ENCODE data around the gene RAP1GAP. TPM values are rescaled to one million over a fixed set of nuclear protein-coding genes. Genes with fewer than 3 reads are reported as not detected.

The RAP1GAP gene
- total RNA-seq, 1 donor from 2014 or later, result 0.60 TPM

- ChIA-PET CTCF (no interaction called here), POLR2A (no interaction called here)
- H3K36me3 Mint-ChIP-seq (ENCODE audit: low read depth), result no peaks in the 10 kb centered on the region
- intact Hi-C loops (cut with micrococcal nuclease), result no loop called here
- ATAC-seq (ENCODE audit: low read depth) (no peak), DNase-seq (no peak)
- peaks cover 9% of the 10 kb centered on the region for H3K4me1 Mint-ChIP-seq
- TF ChIP-seq CTCF (IDR thresholded peaks at IDR 0.05), result no peak
- H3K27ac Mint-ChIP-seq, result no peak overlapping the region
- no peaks in the 10 kb centered on the region for H3K9me3 Mint-ChIP-seq
- H3K27me3 Mint-ChIP-seq, result peaks cover 29% of the 10 kb centered on the region
- H3K4me3 Mint-ChIP-seq, result no peak overlapping the region
These were observed 49.1 kb downstream of the RAP1GAP start for GRCh38 chr1:21620011-21620410.

GRCh38 chr1:21619375-21619947 lies 49.7 kb downstream of the RAP1GAP start:
- POLR2A ChIA-PET, result no interaction called here
- intact Hi-C loops (cut with micrococcal nuclease), result no loop called here
- Mint-ChIP-seq H3K27me3 (peaks cover 29% of the 10 kb centered on the region), H3K9me3 (no peaks in the 10 kb centered on the region), H3K4me1 (peaks cover 9% of the 10 kb centered on the region), H3K27ac (no peak overlapping the region), H3K4me3 (no peak overlapping the region), H3K36me3 (ENCODE audit: low read depth) (no peaks in the 10 kb centered on the region)
- TF ChIP-seq CTCF (IDR thresholded peaks at IDR 0.05), result no peak
- no peak for DNase-seq
- CTCF ChIA-PET, result no interaction called here
- ATAC-seq (ENCODE audit: low read depth), result no peak

- intact Hi-C loops (cut with micrococcal nuclease), result no loop called here
- DNase-seq, result no peak
- ChIA-PET CTCF (no interaction called here), POLR2A (no interaction called here)
- Mint-ChIP-seq H3K36me3 (ENCODE audit: low read depth) (no peaks in the 10 kb centered on the region), H3K27me3 (peaks cover 25% of the 10 kb centered on the region), H3K4me1 (peaks cover 9% of the 10 kb centered on the region), H3K9me3 (no peaks in the 10 kb centered on the region), H3K4me3 (no peak overlapping the region), H3K27ac (no peak overlapping the region)
- ATAC-seq (ENCODE audit: low read depth), result no peak
- no peak for TF ChIP-seq CTCF (IDR thresholded peaks at IDR 0.05)
These were observed 50.4 kb downstream of the RAP1GAP start for GRCh38 chr1:21618561-21619374.

DNA sequence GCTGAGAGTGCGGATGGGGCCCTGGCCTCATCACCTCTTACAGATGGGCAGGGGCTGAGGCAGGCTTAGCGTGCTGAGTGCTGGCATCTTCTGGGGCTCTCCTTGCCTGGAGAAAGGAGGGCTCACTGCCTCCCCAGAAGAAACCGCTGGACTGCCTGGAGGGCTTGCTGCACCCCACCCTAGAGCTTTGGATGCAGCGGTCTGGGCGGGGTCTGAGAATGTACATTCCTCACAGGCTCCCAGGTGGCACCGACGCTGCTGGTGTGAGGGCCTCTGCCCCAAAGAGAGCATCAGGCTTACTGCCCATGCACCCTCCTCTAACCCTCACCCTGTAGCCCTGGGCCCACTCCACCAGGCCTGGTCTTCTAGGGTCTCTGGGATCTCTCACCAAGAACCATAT lies 51.1 kb downstream of the RAP1GAP start:
- H3K27me3 Mint-ChIP-seq, result peaks cover 22% of the 10 kb centered on the region
- H3K9me3 Mint-ChIP-seq, result no peaks in the 10 kb centered on the region
- no peak overlapping the region for H3K4me3 Mint-ChIP-seq
- ChIA-PET POLR2A (no interaction called here), CTCF (no interaction called here)
- H3K27ac Mint-ChIP-seq, result no peak overlapping the region
- intact Hi-C loops (cut with micrococcal nuclease), result no loop called here
- peaks cover 9% of the 10 kb centered on the region for H3K4me1 Mint-ChIP-seq
- DNase-seq (no peak), ATAC-seq (ENCODE audit: low read depth) (no peak)
- TF ChIP-seq CTCF (IDR thresholded peaks at IDR 0.05), result no peak
- no peaks in the 10 kb centered on the region for H3K36me3 Mint-ChIP-seq (ENCODE audit: low read depth)

DNA sequence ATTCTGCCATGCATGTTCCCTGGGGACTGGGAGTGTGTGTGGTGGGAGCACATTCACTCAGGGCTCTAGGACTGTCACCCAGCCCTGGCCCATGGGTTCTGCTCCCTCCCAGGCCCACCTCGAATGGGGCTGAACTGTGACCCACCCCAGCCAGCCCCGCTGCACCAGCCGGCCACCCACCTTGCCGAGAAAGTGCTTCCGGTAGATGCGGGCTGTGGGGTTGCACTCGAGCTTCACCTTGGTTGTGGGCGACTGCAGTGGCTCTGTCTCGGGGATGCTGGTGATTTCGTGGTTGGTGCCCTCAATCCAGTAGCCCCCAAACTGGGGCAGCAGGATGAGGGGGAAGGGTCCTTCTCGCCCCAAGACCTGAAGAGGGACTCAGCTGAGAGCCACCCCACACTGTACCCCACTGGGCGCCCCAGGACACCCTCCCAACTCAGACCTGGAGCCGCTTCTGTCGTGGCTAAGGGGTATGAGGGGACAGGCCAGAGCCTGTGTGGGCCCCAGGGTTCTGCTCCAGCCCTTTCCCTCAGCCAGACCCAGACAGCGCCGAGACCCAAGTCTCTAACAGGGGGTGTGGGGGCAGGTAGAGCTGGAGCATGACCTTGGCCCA lies 51.9 kb downstream of the RAP1GAP start:
- intact Hi-C loops (cut with micrococcal nuclease), result no loop called here
- no peak for TF ChIP-seq CTCF (IDR thresholded peaks at IDR 0.05)
- ChIA-PET POLR2A (no interaction called here), CTCF (no interaction called here)
- DNase-seq (no peak), ATAC-seq (ENCODE audit: low read depth) (no peak)
- H3K9me3 Mint-ChIP-seq, result no peaks in the 10 kb centered on the region
- no peaks in the 10 kb centered on the region for H3K36me3 Mint-ChIP-seq (ENCODE audit: low read depth)
- no peak overlapping the region for H3K4me3 Mint-ChIP-seq
- H3K27me3 Mint-ChIP-seq, result peaks cover 20% of the 10 kb centered on the region
- no peak overlapping the region for H3K27ac Mint-ChIP-seq
- H3K4me1 Mint-ChIP-seq, result peaks cover 6% of the 10 kb centered on the region

All from activated B cell treated with CpG ODN at 0.5 μM for 24 hours (primary cell).